Islet precursor cell (in vitro differentiated cells): ENCODE results near the gene MTFR1L.

Experiments used
- DNase-seq: peaks from one replicate; pipeline ENCODE4 v3.0.0-alpha.2; 2018

Gene MTFR1L

GRCh38 chr1:25819491-25820246 is at the start of gene MTFR1L:
Gene MTFR1L (plus strand): TSS chr1:25819954. CDS start chr1:25823105, 3,151 bp downstream.
- DNase-seq: peak; percentile 95

DNA sequence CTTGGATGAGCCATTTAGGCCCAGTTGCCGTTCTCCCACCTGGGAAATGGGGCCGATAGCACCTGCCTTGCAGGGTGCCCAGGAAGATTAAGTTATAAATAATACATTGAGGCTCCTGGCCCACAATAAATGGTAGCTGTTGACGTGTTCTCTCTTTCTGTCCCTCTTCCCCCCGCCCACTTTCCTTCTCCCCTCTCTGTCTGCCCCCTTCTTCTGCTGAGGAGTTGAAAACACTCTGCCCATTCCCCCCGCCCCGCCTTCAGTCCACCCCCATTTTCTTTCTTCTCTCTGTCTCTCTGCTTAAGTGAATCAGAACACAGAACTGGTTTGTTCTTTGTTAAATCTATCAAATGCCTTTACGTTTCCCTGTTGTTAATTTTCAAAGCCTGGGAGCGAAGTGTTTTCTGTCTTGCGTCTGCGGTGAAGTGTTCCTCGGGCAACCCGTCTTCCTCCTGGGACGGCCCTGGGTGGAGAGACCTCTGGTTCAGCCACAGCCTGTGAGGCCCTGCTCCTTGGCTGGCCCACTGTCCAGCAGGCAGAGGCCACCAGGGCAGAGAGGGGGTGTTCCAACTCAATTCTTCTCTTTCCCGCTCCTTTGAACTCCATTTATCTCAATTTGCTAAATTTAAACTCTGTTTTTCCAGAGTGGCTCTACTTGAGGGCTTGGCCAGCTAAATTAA is 49.1 kb upstream of the MTFR1L start:
- DNase-seq: peak; percentile 68

DNA sequence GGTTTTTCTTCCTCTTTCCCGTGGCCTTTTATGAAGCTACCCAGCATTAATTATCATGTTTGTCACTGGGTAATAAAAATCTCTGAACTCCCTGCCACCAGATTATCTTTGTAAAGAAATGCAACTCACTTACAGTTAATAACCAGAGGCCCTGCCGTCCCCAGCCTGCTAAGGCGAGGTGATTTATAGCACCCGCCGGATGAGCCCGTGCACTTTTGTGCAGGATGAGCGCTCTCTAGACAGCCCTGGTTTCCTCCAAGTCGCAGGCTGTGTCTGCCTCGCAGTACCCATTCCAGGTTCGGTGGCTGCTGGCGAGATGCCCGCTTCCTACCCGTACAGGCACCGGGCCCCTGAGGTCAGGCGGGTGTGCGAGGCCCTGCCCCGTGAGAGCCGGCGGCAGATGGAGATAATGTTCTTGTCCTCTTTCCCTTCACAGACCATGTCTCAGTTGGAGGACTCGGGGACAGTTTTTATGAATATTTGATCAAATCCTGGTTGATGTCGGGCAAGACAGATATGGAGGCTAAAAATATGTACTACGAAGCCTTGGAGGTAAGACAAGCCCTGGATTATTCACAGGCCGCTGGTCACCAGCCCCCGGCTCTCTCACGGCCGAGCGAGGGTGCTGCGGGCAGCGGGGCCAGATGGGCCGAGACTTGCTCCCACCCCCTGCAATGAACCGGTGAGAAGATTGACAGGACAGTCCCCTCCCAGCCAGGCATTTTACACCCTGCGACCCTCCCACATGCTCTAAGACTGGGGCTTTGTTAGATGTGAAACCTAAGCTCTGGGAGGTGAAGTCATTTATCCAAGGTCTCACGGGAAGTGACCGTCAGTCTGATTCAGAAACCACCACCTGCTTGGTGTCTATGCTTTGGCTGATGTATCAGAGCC is 48.3 kb upstream of the MTFR1L start:
- DNase-seq: peak; percentile 68

DNA sequence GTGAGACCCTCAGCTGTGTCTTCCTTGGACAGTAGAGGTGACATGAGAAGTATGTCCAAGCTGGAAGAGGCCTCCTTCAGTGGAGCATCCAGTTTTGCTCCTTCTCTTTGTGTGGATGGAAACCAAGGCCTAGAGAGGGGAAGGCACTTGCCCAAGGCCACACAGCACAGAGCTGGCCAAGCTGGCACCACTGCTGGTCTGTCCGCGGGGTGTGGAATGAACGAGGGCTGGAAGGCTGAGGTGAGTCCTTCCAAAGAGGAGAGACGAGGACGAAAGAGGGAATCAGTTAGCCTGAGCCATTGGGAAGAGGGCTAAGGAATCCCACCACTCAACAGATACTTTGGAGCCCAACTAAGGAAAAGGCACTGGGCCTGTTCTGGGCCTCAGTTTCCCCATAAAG is 47.6 kb upstream of the MTFR1L start:
- DNase-seq: no peak

DNA sequence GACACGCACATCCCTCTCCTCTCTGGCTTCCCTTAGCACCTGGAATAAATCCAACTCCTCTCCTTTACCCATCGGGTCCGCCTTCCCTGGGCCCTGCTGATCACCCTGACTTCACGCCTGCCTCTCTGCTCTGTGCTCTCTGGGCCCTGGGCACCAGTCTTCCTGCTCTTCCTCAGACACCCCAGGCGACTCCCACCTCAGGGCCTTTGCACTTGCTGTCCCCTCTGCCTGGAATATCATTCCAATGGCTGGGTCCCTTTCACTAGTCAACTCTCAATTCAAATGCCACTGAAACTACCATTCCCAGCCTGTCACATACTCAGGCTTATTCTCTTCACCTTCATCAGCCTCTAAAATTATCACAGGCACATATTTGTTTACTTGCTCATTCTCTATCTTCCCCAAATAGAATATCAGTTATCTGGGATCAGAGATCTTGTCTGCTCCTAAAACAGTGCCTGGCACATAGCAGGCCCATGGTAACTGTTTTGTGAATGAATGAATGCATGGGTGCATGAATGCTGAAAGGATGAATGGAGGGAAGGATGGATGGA is 47.0 kb upstream of the MTFR1L start:
- DNase-seq: no peak

- DNase-seq: peak; percentile 89
Measured at GRCh38 chr1:25773441-25774125, 46.2 kb upstream of the MTFR1L start.

- no peak for DNase-seq
Measured at GRCh38 chr1:25774206-25774803, 45.4 kb upstream of the MTFR1L start.

DNA sequence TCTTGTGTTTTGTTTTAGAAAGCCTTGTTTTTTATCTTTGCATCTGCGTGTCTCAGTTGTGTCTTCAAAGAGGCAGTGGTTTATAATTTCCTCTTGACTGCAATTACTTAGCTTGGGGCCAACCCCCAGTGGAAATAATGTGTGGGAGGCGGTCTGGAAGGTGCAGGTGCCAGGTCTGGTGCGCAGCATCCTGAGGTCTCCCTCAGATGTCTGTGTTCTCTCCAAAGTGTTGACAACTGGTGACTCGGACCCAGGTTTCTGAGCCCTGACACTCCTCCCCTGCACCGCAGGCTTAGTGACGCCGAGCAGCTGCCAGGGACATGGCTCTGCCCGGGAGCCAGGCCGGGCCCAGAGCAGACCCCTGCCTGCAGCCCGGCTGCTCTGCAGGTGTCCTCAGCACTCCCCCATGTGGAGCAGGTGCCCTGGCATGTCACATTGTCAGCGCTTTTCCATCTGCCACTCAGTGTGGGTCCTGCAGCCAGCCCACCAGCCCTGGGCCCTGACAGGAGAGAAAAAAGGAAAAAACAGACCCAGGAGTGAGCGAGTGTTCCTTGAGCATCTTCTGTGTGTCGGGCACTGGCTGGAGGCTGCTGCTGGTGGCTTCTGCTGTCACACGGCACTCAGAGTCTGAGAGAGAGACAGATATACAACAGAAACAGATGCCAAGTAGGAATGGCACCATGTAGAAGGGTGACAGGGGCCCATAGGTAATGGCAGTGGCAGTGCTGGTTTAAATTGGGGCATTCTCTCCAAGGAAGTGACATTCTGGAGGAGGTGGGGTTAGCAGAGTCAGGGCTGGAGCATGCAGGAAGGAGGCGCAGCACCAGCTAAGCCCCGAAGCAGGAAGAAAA is 44.6 kb upstream of the MTFR1L start:
- peak; percentile 87 for DNase-seq

DNA sequence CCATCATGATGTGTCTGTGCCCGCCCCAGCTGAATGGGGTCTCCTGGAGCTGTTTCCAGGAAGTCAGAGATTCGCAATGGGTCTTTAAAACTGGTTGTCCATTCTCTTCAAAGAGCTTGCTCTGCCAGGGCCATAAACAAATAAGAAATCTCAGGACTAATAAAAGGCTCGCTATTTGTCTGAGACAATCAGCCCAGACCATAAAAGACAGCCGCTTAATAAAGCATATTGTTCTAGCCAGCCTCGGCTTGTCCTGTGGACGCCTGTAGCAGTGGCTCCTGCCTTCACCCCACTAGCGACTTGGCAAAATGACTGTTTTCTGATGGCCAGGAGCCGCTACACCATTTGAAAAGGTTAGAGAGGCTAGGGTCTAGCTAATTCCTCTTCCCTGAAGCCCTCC is 40.4 kb upstream of the MTFR1L start:
- DNase-seq: no peak

GRCh38 chr1:25779894-25780293 is 39.9 kb upstream of the MTFR1L start:
- no peak for DNase-seq

GRCh38 chr1:25780318-25781129 is 39.2 kb upstream of the MTFR1L start:
- peak; percentile 77 for DNase-seq

GRCh38 chr1:25781130-25781433 is 38.7 kb upstream of the MTFR1L start:
- DNase-seq: no peak

DNA sequence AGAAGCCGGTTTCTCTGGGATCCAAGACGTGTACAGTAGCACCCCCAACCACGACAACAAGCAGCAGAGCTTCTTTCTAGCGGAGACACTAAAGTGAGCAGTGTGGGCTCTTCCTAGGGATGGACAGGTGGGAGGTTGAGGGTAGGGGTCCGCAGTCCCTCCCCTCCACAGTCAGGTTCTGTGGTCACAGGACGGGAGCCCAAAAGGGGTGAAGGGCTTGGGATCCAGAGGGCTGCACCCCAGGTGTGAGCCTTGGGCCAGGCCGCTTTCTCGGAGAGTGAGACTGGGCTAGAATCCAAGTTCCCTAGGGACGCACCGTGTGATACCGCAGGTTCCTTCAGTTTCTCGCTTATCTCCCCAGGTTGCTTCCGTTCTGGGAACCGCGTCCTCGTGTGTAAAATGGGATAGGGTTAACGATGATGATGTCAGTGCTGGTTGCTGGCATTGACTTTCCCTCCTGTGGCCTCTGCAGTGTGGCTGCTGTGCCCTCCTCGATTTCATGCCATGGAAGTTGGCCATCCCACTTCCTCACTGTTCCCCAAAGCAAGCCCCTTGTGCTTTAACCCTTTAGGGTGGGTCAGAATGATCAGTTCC is 37.0 kb upstream of the MTFR1L start:
- DNase-seq: no peak

DNA sequence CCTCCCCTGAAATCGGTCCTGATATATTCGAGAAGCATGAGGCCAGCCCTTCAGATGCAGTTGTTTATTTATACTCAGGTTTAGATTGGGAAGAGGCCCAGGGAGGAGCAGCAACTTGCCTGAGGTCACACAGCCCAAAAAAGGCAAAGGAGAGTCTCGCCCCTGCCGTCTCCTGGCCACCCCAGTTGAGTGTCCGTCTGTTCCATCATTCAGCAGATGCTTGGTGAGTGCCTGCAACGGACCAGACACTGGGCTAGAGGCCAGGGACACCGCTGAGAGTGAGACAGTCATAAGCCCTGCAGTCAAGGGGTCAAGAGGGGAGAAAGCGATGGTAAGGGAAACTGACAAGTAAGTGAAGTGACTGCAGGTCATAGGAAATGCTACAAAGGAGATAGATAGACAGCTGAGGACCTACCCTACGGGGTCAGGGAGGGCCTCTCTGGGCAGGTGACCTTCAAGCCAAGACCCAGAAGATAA is 35.1 kb upstream of the MTFR1L start:
- no peak for DNase-seq

GRCh38 chr1:25785333-25786067 is 34.3 kb upstream of the MTFR1L start:
- DNase-seq: no peak

- DNase-seq: no peak
Measured at GRCh38 chr1:25786887-25787759, 32.6 kb upstream of the MTFR1L start.

- no peak for DNase-seq
Measured at GRCh38 chr1:25787760-25788166, 32.0 kb upstream of the MTFR1L start.

DNA sequence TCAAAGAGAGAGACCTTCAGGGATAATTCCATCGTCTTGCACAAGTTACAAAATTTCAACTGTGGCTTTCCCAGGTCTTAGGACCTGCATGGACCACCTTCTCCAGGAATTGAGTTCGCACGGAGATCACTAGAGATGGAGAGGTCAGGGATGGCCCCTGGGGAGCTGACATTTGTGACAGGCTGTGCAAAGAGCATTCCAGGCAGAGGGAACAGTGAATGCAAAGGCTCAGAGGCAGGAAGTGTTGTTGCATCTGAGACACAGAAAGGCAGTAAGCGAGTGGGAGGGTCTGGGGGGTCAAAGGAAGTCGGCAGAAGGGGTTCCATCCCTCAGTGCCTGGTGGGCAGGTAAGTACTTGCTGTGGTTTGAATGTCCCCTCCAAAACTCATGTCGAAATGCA is 29.3 kb upstream of the MTFR1L start:
- DNase-seq: no peak
